Fibroblast of lung (primary cell): ENCODE data around the gene XYLT2. TPM values are rescaled to one million over a fixed set of nuclear protein-coding genes. Genes with fewer than 3 reads are reported as not detected.

Experiments used
- DNase-seq, 2 donors: peaks; one replicate each; pipeline versions ENCODE4 v3.0.0 to v3.0.0-alpha.2; 2010; ENCODE audit warnings: low read depth in 2 of 2
- H2AFZ ChIP-seq: 2 replicates; pipeline ENCODE4 v1.5.1; 2012; ENCODE audit warnings: low read length, control low read depth, inconsistent platforms
- H3K27ac ChIP-seq: 2 replicates; pipeline ENCODE4 v1.5.1; 2011; ENCODE audit warnings: low read length, control low read depth; ENCODE audit not compliant: insufficient read depth
- H3K27me3 ChIP-seq: 2 replicates; pipeline ENCODE4 v1.5.1; 2011; ENCODE audit warnings: mild to moderate bottlenecking, low read length; ENCODE audit not compliant: control insufficient read depth, insufficient read depth
- H3K36me3 ChIP-seq: 2 replicates; pipeline ENCODE4 v1.5.1; 2011; ENCODE audit warnings: low read length; ENCODE audit not compliant: control insufficient read depth, insufficient read depth
- H3K4me1 ChIP-seq: 2 replicates; pipeline ENCODE4 v1.5.1; 2011; ENCODE audit warnings: low read length; ENCODE audit not compliant: control insufficient read depth, insufficient read depth; ENCODE audit errors: extremely low read depth
- H3K4me2 ChIP-seq: 2 replicates; pipeline ENCODE4 v1.5.1; 2011; ENCODE audit warnings: low read length, control low read depth; ENCODE audit not compliant: insufficient read depth; ENCODE audit errors: extremely low read depth
- H3K4me3 ChIP-seq, 4 experiments: fragments of 200-600 bp in 1 of 4; sonication (generic) in 1 of 4; replicated peaks in 1 of 4; 2 replicates each; pipeline ENCODE4 v1.5.1; 2011 to 2016; ENCODE audit warnings: low read length in 4 of 4, low read depth in 3 of 4, mild to moderate bottlenecking in 3 of 4, control low read depth in 2 of 4, inconsistent platforms in 1 of 4, mixed read lengths in 1 of 4; ENCODE audit not compliant: insufficient read depth in 1 of 4; ENCODE audit errors: control extremely low read depth in 1 of 4
- H3K79me2 ChIP-seq: 2 replicates; pipeline ENCODE4 v1.5.1; 2012; ENCODE audit warnings: mild to moderate bottlenecking, low read length, inconsistent platforms; ENCODE audit not compliant: control insufficient read depth, insufficient read depth
- H3K9ac ChIP-seq: 2 replicates; pipeline ENCODE4 v1.5.1; 2011; ENCODE audit warnings: mild to moderate bottlenecking, low read length, control low read depth; ENCODE audit not compliant: insufficient read depth
- H3K9me3 ChIP-seq: 2 replicates; pipeline ENCODE4 v1.5.1; 2012; ENCODE audit warnings: low read depth, low read length; ENCODE audit not compliant: control insufficient read depth, insufficient read depth
- H4K20me1 ChIP-seq: 2 replicates; pipeline ENCODE4 v1.5.1; 2011; ENCODE audit warnings: low read length; ENCODE audit not compliant: control insufficient read depth, insufficient read depth; ENCODE audit errors: extremely low read depth
- CTCF ChIP-seq, 2 donors: IDR thresholded peaks in 1 of 2; conservative IDR thresholded peaks in 1 of 2; 1 replicate in 1 of 2; 2 replicates in 1 of 2; pipeline ENCODE4 v1.5.1; 2011 to 2012; ENCODE audit warnings: low read length in 2 of 2, control low read depth in 1 of 2, inconsistent platforms in 1 of 2, low read depth in 1 of 2, mild to moderate bottlenecking in 1 of 2
- EZH2 ChIP-seq: IDR thresholded peaks from 2 replicates; pipeline ENCODE4 v1.5.1; 2012; ENCODE audit warnings: low read length, control low read depth, mild to moderate bottlenecking; ENCODE audit errors: missing control alignments
- polyA plus RNA-seq, 2 donors: library from polyadenylated mRNA; depleted of rRNA in 1 of 2; stranded (reverse) in 1 of 2; unstranded in 1 of 2; fragments of >200 nt; gene quantifications; 2 replicates each; pipeline ENCODE4 v1.2.1, GENCODE V29; 2011 to 2012; ENCODE audit warnings: missing spikeins in 1 of 2
- total RNA-seq: library from RNA; depleted of rRNA; stranded (reverse); fragments of >200 nt; gene quantifications from 2 replicates; pipeline ENCODE4 v1.2.1, GENCODE V29; 2014

Gene XYLT2
- total and polyA plus RNA-seq, 2 donors (not counting 1 experiment from before 2014, with no cell fraction given): 12.7 to 43.9 TPM

DNA sequence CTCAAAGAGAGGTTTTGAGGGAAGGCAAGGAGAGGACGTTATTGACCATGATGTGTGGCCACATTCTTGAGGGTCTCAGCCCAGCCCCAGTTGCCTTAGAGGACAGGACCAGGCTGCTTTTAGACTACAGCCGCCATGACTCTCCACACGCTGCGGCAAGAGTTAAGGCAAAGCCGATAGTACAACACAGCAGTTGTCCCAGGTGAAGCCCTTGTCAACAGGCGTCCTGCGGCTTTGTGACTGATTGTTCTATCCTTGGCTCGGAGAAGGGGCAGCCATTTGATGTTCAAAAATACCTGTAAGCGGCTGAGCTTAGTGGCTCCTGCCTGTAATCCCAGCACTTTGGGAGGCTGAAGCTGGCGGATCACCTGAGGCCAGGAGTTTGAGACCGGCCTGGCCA lies 42.9 kb upstream of the XYLT2 start:
- H3K4me2 ChIP-seq: no peak overlapping the region
- H3K9ac ChIP-seq: no peak overlapping the region
- H3K4me3 ChIP-seq: no peak overlapping the region
- H4K20me1 ChIP-seq: no peaks in the 10 kb centered on the region
- TF ChIP-seq EZH2 (no peak), CTCF (conservative IDR thresholded peaks at IDR 0.05 in 1 of 2, IDR thresholded peaks at IDR 0.05 in 1 of 2; ENCODE audit: low read depth in 1 of 2, low read length in 2 of 2) (no peak)
- H2AFZ ChIP-seq: no peak overlapping the region
- no peak overlapping the region for H3K27ac ChIP-seq
- no peaks in the 10 kb centered on the region for H3K27me3 ChIP-seq
- no peaks in the 10 kb centered on the region for H3K36me3 ChIP-seq
- no peaks in the 10 kb centered on the region for H3K79me2 ChIP-seq
- no peaks in the 10 kb centered on the region for H3K9me3 ChIP-seq
- no peak for DNase-seq
- peaks cover 5% of the 10 kb centered on the region for H3K4me1 ChIP-seq

DNA sequence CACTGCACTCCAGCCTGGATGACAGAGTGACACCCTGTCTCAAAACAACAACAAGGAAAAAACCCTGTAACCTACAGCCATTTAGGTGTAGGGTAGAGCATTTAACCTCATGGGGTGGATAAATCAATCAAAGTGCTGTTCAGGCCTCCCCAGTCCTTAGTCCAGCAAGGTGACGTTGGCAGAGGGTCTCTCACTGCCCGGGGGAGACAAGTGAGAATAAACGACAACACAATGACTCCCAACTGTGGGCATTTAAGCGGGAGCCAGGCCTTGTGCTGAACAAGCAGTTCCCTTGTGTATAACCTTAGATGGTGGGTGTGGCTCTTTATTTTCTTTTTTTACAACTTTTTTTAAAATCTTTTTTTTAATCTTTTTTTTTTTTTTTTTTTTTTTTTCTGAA lies 42.3 kb upstream of the XYLT2 start:
- Histone ChIP-seq H2AFZ (no peak overlapping the region), H3K9ac (no peak overlapping the region), H3K4me2 (no peak overlapping the region), H4K20me1 (no peaks in the 10 kb centered on the region), H3K4me1 (peaks cover 5% of the 10 kb centered on the region), H3K27me3 (no peaks in the 10 kb centered on the region), H3K36me3 (no peaks in the 10 kb centered on the region), H3K79me2 (no peaks in the 10 kb centered on the region), H3K9me3 (no peaks in the 10 kb centered on the region), H3K4me3 (no peak overlapping the region), H3K27ac (no peak overlapping the region)
- no peak for DNase-seq
- no peak for TF ChIP-seq CTCF (conservative IDR thresholded peaks at IDR 0.05 in 1 of 2, IDR thresholded peaks at IDR 0.05 in 1 of 2; ENCODE audit: low read depth in 1 of 2, low read length in 2 of 2)
- no peak for TF ChIP-seq EZH2

GRCh38 chr17:50304781-50305404 lies 41.0 kb upstream of the XYLT2 start:
- Histone ChIP-seq H3K79me2 (no peaks in the 10 kb centered on the region), H3K4me2 (peak overlapping the region; percentile 70), H2AFZ (peak overlapping the region; percentile 55), H4K20me1 (no peaks in the 10 kb centered on the region), H3K27ac (no peak overlapping the region), H3K4me3 (no peak overlapping the region), H3K9me3 (no peaks in the 10 kb centered on the region), H3K9ac (no peak overlapping the region), H3K36me3 (no peaks in the 10 kb centered on the region), H3K4me1 (peaks cover 5% of the 10 kb centered on the region), H3K27me3 (no peaks in the 10 kb centered on the region)
- no peak for TF ChIP-seq EZH2
- TF ChIP-seq CTCF (conservative IDR thresholded peaks at IDR 0.05 in 1 of 2, IDR thresholded peaks at IDR 0.05 in 1 of 2; ENCODE audit: low read depth in 1 of 2, low read length in 2 of 2): no peak
- peak; percentile 56 to 60 for DNase-seq
